Measurements from ENCODE around the gene MLEC.

Gene MLEC

DNA sequence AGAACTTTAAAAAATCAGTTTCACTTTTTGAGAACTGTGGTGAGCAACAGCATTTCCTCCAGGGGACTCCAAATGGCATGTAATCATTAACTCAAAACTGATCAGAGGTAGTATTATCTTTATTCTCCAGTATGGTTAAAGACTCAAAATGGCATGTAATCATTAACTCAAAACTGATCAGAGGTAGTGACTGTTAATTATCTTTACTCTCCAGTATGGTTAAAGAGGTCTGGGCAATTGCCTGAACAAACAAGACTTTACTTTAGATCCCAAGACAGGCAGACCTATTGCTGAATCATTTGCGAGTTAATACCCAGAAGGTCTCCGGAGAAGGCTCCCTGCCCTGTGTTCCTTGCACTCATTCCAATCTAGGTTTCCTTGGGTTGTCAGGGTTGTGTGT, 32.1 kb downstream of the MLEC start:
- H3K4me3 ChIP-seq (ENCODE audit: low read depth, low read length), result no peak overlapping the region
- H3K36me3 ChIP-seq (ENCODE audit: control insufficient read depth, insufficient read depth, low read length), result peaks cover 41% of the 10 kb centered on the region

GRCh38 chr12:120719496-120720233, 32.7 kb downstream of the MLEC start:
- no peak overlapping the region for H3K4me3 ChIP-seq (ENCODE audit: low read depth, low read length)
- no peaks in the 10 kb centered on the region for H3K9me3 ChIP-seq (ENCODE audit: control insufficient read depth, insufficient read depth, low read length)
- no peaks in the 10 kb centered on the region for H3K27me3 ChIP-seq (ENCODE audit: control insufficient read depth, insufficient read depth, low read length)
- H3K36me3 ChIP-seq (ENCODE audit: control insufficient read depth, insufficient read depth, low read length), result peaks cover 41% of the 10 kb centered on the region
- no peaks in the 10 kb centered on the region for H3K4me1 ChIP-seq (ENCODE audit: control insufficient read depth, insufficient read depth, low read length)
- no peak overlapping the region for H3K9ac ChIP-seq (ENCODE audit: low read depth, low read length)

More for the DNA sequence above, 32.1 kb downstream of the MLEC start:
- H3K4me1 ChIP-seq (ENCODE audit: control insufficient read depth, insufficient read depth, low read length), result no peaks in the 10 kb centered on the region
- no peaks in the 10 kb centered on the region for H3K9me3 ChIP-seq (ENCODE audit: control insufficient read depth, insufficient read depth, low read length)
- no peaks in the 10 kb centered on the region for H3K27me3 ChIP-seq (ENCODE audit: control insufficient read depth, insufficient read depth, low read length)
- no peak overlapping the region for H3K9ac ChIP-seq (ENCODE audit: low read depth, low read length)

DNA sequence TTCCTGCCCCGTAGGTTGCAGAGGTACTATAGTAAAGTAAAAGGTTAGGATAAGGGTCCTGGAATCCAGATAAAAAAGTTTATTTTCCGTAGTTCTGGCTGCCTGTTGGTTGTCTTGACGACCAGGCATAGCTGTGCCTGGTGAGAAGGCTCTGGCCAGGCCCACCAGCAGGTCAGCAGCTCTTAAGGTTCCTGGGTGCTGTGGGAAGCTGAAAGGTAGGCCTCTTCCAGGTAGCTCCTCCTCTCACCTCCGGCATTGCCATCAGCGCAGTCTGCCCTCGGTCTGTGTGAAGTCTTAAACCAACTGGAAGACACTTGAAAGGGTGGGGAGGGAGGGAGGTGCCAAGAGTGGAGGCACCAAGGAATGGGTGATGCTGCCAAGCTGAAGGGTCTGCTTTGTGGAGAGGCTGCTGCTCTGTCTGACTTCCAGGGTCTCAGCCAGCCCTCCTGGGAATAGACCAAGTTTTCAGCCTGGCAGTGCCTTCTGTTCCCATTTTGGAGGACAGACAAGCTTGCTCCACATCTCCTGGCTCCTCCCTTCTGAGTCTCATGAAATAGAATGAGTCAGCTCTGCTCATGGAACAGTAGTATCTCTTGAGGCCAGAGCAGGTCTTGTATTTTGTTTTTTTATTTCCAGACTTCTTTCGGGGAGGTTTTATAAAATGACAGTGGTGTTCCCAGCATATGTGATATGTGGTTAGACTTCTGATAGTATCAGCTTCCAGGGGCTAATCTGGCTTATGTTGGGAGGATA, 33.5 kb downstream of the MLEC start:
- H3K36me3 ChIP-seq (ENCODE audit: control insufficient read depth, insufficient read depth, low read length), result peaks cover 35% of the 10 kb centered on the region
- no peaks in the 10 kb centered on the region for H3K9me3 ChIP-seq (ENCODE audit: control insufficient read depth, insufficient read depth, low read length)

GRCh38 chr12:120720987-120721801, 34.2 kb downstream of the MLEC start:
- Histone ChIP-seq H3K4me3 (ENCODE audit: low read depth, low read length) (no peak overlapping the region), H3K36me3 (ENCODE audit: control insufficient read depth, insufficient read depth, low read length) (peaks cover 35% of the 10 kb centered on the region), H3K4me1 (ENCODE audit: control insufficient read depth, insufficient read depth, low read length) (peaks cover 5% of the 10 kb centered on the region), H3K27me3 (ENCODE audit: control insufficient read depth, insufficient read depth, low read length) (no peaks in the 10 kb centered on the region), H3K9me3 (ENCODE audit: control insufficient read depth, insufficient read depth, low read length) (no peaks in the 10 kb centered on the region), H3K9ac (ENCODE audit: low read depth, low read length) (no peak overlapping the region)

More for the DNA sequence above, 33.5 kb downstream of the MLEC start:
- Histone ChIP-seq H3K4me1 (ENCODE audit: control insufficient read depth, insufficient read depth, low read length) (peaks cover 5% of the 10 kb centered on the region), H3K27me3 (ENCODE audit: control insufficient read depth, insufficient read depth, low read length) (no peaks in the 10 kb centered on the region), H3K4me3 (ENCODE audit: low read depth, low read length) (no peak overlapping the region), H3K9ac (ENCODE audit: low read depth, low read length) (no peak overlapping the region)

DNA sequence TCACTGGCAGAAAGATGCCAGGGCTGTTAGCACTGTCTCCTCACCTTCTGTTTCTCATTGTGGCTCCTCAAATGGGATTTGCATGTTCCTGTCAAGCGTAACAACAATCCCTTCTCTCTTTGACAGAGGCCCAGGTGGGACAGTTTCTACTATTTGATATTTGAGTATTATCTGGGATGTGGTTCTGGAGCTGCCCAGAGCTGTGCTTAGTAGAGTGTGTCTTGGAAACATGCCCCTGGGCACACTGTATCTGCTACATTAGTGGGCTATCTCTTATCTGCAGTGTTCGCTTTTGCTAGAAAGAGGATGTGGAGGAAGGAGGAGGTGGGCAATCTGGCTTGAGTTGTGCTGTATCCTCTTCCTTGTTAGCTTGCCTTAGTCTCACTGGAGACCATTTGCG, 34.9 kb downstream of the MLEC start:
- peaks cover 28% of the 10 kb centered on the region for H3K36me3 ChIP-seq (ENCODE audit: control insufficient read depth, insufficient read depth, low read length)
- no peak overlapping the region for H3K4me3 ChIP-seq (ENCODE audit: low read depth, low read length)
- H3K9me3 ChIP-seq (ENCODE audit: control insufficient read depth, insufficient read depth, low read length), result no peaks in the 10 kb centered on the region
- peaks cover 7% of the 10 kb centered on the region for H3K4me1 ChIP-seq (ENCODE audit: control insufficient read depth, insufficient read depth, low read length)
- no peak overlapping the region for H3K9ac ChIP-seq (ENCODE audit: low read depth, low read length)
- peaks cover 3% of the 10 kb centered on the region for H3K27me3 ChIP-seq (ENCODE audit: control insufficient read depth, insufficient read depth, low read length)

GRCh38 chr12:120722784-120723183, 35.8 kb downstream of the MLEC start:
- H3K9me3 ChIP-seq (ENCODE audit: control insufficient read depth, insufficient read depth, low read length), result no peaks in the 10 kb centered on the region
- H3K9ac ChIP-seq (ENCODE audit: low read depth, low read length), result no peak overlapping the region
- H3K4me1 ChIP-seq (ENCODE audit: control insufficient read depth, insufficient read depth, low read length), result peaks cover 7% of the 10 kb centered on the region
- peaks cover 3% of the 10 kb centered on the region for H3K27me3 ChIP-seq (ENCODE audit: control insufficient read depth, insufficient read depth, low read length)
- H3K36me3 ChIP-seq (ENCODE audit: control insufficient read depth, insufficient read depth, low read length), result peaks cover 27% of the 10 kb centered on the region
- no peak overlapping the region for H3K4me3 ChIP-seq (ENCODE audit: low read depth, low read length)

DNA sequence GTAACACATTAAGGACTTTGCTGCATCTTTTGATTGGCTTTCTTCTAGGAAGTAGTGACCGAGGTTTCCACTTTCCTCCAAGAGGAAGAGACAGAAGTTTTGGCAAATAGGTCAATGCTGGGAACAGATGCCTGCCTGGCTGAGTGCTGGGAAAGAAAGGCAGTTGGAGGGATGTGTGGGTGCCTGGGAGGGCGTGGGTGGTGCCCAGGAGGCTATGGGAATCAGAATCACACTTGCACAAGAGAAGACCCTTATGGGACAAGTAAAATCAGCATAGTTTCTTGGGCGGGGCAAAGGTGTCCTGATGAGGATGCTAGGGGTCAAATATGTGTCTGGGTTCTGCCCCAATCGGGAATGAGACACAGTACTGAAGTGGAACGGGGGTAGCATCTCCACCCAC, 37.8 kb downstream of the MLEC start:
- H3K4me3 ChIP-seq (ENCODE audit: low read depth, low read length), result peak overlapping the region; percentile 71
- peaks cover 3% of the 10 kb centered on the region for H3K27me3 ChIP-seq (ENCODE audit: control insufficient read depth, insufficient read depth, low read length)
- H3K4me1 ChIP-seq (ENCODE audit: control insufficient read depth, insufficient read depth, low read length), result peaks cover 7% of the 10 kb centered on the region
- no peaks in the 10 kb centered on the region for H3K9me3 ChIP-seq (ENCODE audit: control insufficient read depth, insufficient read depth, low read length)
- H3K9ac ChIP-seq (ENCODE audit: low read depth, low read length), result peak overlapping the region; percentile 47
- H3K36me3 ChIP-seq (ENCODE audit: control insufficient read depth, insufficient read depth, low read length), result peaks cover 16% of the 10 kb centered on the region

GRCh38 chr12:120725151-120725658, 38.3 kb downstream of the MLEC start:
- no peaks in the 10 kb centered on the region for H3K9me3 ChIP-seq (ENCODE audit: control insufficient read depth, insufficient read depth, low read length)
- H3K9ac ChIP-seq (ENCODE audit: low read depth, low read length), result peak overlapping the region; percentile 47
- peak overlapping the region; percentile 71 for H3K4me3 ChIP-seq (ENCODE audit: low read depth, low read length)
- H3K27me3 ChIP-seq (ENCODE audit: control insufficient read depth, insufficient read depth, low read length), result peaks cover 3% of the 10 kb centered on the region
- H3K4me1 ChIP-seq (ENCODE audit: control insufficient read depth, insufficient read depth, low read length), result peaks cover 7% of the 10 kb centered on the region
- peaks cover 12% of the 10 kb centered on the region for H3K36me3 ChIP-seq (ENCODE audit: control insufficient read depth, insufficient read depth, low read length)

DNA sequence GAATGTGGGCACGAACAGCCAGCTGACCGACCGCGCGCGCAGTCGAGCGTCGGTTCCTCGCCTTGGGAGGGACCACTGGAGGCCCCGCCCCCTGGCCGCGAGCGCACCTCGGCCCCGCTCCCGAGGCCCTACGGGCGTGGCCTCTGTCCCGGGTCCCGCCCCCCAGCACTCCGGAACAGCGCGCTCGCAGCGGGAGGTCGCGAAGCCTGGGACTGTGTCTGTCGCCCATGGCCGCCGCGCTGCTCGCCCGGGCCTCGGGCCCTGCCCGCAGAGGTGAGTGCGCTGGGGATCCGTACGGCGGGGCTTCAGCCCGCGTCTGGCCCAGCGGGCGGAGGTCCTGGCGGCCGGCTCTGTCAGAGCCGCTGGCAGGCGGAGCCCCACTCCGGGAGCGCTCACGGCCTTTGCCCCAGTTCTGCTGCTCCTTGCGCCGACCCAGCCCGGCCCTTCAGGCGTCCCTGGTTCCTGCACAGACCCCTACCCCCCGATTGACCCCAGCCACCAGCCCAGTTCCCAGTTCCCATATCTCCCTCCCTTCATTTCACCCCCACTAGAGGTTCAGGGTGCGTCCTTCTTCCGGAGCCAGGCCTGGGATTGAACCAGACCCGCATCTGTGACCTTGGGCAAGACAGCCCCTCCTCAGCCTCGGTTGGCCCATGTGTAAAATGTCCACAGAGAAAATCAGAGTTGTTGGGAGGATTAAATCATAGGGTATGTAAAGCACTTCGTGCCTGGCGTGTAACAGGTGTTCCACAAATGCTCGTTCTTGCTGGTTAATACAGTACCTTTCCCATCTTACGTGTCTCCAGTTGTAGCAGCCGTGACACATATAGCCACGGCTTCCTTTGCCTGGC, 38.9 kb downstream of the MLEC start, which contains the start of gene ACADS:
ACADS (plus strand) TSS at position 168 of the 851 bp plus-strand sequence; CDS start at position 228, 60 bp downstream.
- Histone ChIP-seq H3K9me3 (ENCODE audit: control insufficient read depth, insufficient read depth, low read length) (no peaks in the 10 kb centered on the region), H3K9ac (ENCODE audit: low read depth, low read length) (peak within 1 kb of the TSS; percentile 76), H3K27me3 (ENCODE audit: control insufficient read depth, insufficient read depth, low read length) (peaks cover 3% of the 10 kb centered on the region), H3K4me3 (ENCODE audit: low read depth, low read length) (peak within 1 kb of the TSS; percentile 71), H3K36me3 (ENCODE audit: control insufficient read depth, insufficient read depth, low read length) (peaks cover 10% of the 10 kb centered on the region), H3K4me1 (ENCODE audit: control insufficient read depth, insufficient read depth, low read length) (peaks cover 7% of the 10 kb centered on the region)

DNA sequence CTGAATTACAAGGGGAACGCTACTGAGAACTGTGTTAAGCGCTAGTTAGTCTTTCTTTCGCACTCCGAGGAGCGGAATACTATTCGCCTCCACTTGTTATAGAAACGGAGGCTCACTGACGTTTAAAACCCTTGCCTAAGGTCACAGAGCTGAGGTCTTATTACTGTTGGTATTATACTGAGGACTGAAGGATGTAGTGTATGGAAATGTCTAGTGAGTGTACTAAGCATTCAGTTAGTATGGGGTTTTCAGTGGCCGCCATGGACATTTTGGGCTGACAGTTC, 39.5 kb downstream of the MLEC start:
- H3K36me3 ChIP-seq (ENCODE audit: control insufficient read depth, insufficient read depth, low read length), result peaks cover 11% of the 10 kb centered on the region
- H3K4me1 ChIP-seq (ENCODE audit: control insufficient read depth, insufficient read depth, low read length), result peaks cover 7% of the 10 kb centered on the region
- peak overlapping the region; percentile 71 for H3K4me3 ChIP-seq (ENCODE audit: low read depth, low read length)
- no peak overlapping the region for H3K9ac ChIP-seq (ENCODE audit: low read depth, low read length)
- H3K27me3 ChIP-seq (ENCODE audit: control insufficient read depth, insufficient read depth, low read length), result peaks cover 3% of the 10 kb centered on the region
- H3K9me3 ChIP-seq (ENCODE audit: control insufficient read depth, insufficient read depth, low read length), result no peaks in the 10 kb centered on the region

DNA sequence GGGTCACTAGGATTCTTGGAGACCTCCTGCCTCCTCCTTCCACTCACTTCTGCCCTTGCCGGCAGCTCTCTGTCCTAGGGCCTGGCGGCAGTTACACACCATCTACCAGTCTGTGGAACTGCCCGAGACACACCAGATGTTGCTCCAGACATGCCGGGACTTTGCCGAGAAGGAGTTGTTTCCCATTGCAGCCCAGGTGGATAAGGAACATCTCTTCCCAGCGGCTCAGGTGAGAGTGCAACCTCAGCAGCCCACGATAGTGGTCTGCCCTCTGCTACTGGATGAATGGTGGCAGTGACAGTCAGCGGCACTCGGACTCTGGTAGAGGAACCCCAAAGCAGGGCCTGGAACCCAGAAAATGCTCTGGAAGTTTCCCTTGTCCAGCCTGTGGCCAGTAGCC, 40.0 kb downstream of the MLEC start:
- H3K4me1 ChIP-seq (ENCODE audit: control insufficient read depth, insufficient read depth, low read length), result peaks cover 7% of the 10 kb centered on the region
- H3K9me3 ChIP-seq (ENCODE audit: control insufficient read depth, insufficient read depth, low read length), result no peaks in the 10 kb centered on the region
- no peak overlapping the region for H3K4me3 ChIP-seq (ENCODE audit: low read depth, low read length)
- H3K36me3 ChIP-seq (ENCODE audit: control insufficient read depth, insufficient read depth, low read length), result peaks cover 8% of the 10 kb centered on the region
- no peak overlapping the region for H3K9ac ChIP-seq (ENCODE audit: low read depth, low read length)
- H3K27me3 ChIP-seq (ENCODE audit: control insufficient read depth, insufficient read depth, low read length), result peaks cover 3% of the 10 kb centered on the region

Measured in iPS-15b (cell line).